Thyroid gland (tissue), 4 donors: ENCODE measurements around the gene CDHR2.

ENCODE experiments used
- CTCF ChIP-seq, 6 experiments: fragments of 200-600 bp in 3 of 6; fragments of 450-650 bp in 3 of 6; sonication (generic) in 3 of 6; IDR thresholded peaks; one replicate each; pipeline ENCODE4 v1.5.1; 2016 to 2019; ENCODE audit warnings: antibody characterized with exemption in 6 of 6, mild to moderate bottlenecking in 2 of 6, inconsistent platforms in 1 of 6, moderate library complexity in 1 of 6
- POLR2A ChIP-seq, 2 donors: fragments of 450-650 bp; IDR thresholded peaks; one replicate each; pipeline ENCODE4 v1.6.1; 2017; ENCODE audit warnings: antibody characterized with exemption in 2 of 2, mild to moderate bottlenecking in 2 of 2, moderate library complexity in 1 of 2

- TF ChIP-seq CTCF (IDR thresholded peaks at IDR 0.05) (no peak), POLR2A (IDR thresholded peaks at IDR 0.05) (no peak)
Measured at GRCh38 chr5:176561259-176561658, 12.1 kb downstream of the CDHR2 start.
